T-helper 17 cell (primary cell): Measurements from ENCODE around the gene FEM1B. TPM values are rescaled to one million over a fixed set of nuclear protein-coding genes. Genes with fewer than 3 reads are reported as not detected.

Experiments used
- ATAC-seq: fragments of 150-1000 bp; cut with Tn5 transposase; 2 replicates; pipeline ENCODE4 v1.10.0; 2021; ENCODE audit warnings: mild to moderate bottlenecking, moderate library complexity
- DNase-seq, 3 donors: peaks; one replicate each; pipeline versions ENCODE4 v3.0.0 to v3.0.0-alpha.2; 2020 to 2021
- H3K9me3 ChIP-seq: one replicate; pipeline ENCODE4 v1.7.0; 2013; ENCODE audit warnings: low read length, mild to moderate bottlenecking; ENCODE audit not compliant: control insufficient read depth, poor library complexity, severe bottlenecking
- H3K27ac Mint-ChIP-seq: one replicate; pipeline ENCODE4 v1.8.0; 2022; ENCODE audit warnings: mild to moderate bottlenecking, moderate library complexity, mixed read lengths
- H3K27me3 Mint-ChIP-seq: one replicate; pipeline ENCODE4 v1.8.0; 2022; ENCODE audit warnings: mixed read lengths
- H3K36me3 Mint-ChIP-seq: one replicate; pipeline ENCODE4 v1.8.0; 2022; ENCODE audit warnings: low read depth, mixed read lengths
- H3K4me1 Mint-ChIP-seq: one replicate; pipeline ENCODE4 v1.8.0; 2022; ENCODE audit warnings: mild to moderate bottlenecking, mixed read lengths
- H3K4me3 Mint-ChIP-seq: one replicate; pipeline ENCODE4 v1.8.0; 2022; ENCODE audit warnings: mild to moderate bottlenecking, moderate library complexity, mixed read lengths
- total RNA-seq, 4 donors: library from RNA in 2 of 4; stranded (reverse) in 2 of 4; gene quantifications; one replicate each; pipeline ENCODE4 v1.2.3 and lab custom pipeline; 2022 to 2026

Gene FEM1B
- total RNA-seq, 2 donors from 2014 or later, result 62.4 to 73.0 TPM

- H3K27me3 Mint-ChIP-seq, result no peaks in the 10 kb centered on the region
- no peaks in the 10 kb centered on the region for H3K9me3 ChIP-seq
- H3K36me3 Mint-ChIP-seq, result peaks cover 8% of the 10 kb centered on the region
- H3K27ac Mint-ChIP-seq, result peak overlapping the region; percentile 99
- no peak overlapping the region for H3K4me3 Mint-ChIP-seq
- DNase-seq (no peak), ATAC-seq (no peak)
- peaks cover 60% of the 10 kb centered on the region for H3K4me1 Mint-ChIP-seq
Observed at GRCh38 chr15:68281008-68281407, 3.5 kb downstream of the FEM1B start.

GRCh38 chr15:68283401-68283800 is 5.9 kb downstream of the FEM1B start:
- Mint-ChIP-seq H3K27me3 (no peaks in the 10 kb centered on the region), H3K36me3 (peaks cover 8% of the 10 kb centered on the region), H3K4me1 (peaks cover 64% of the 10 kb centered on the region), H3K4me3 (no peak overlapping the region), H3K27ac (no peak overlapping the region)
- no peaks in the 10 kb centered on the region for H3K9me3 ChIP-seq
- ATAC-seq (no peak), DNase-seq (no peak)

- Mint-ChIP-seq H3K4me3 (no peak overlapping the region), H3K27ac (no peak overlapping the region), H3K36me3 (peaks cover 8% of the 10 kb centered on the region)
Observed at GRCh38 chr15:68284616-68285258, 7.2 kb downstream of the FEM1B start.

GRCh38 chr15:68285259-68285980 is 7.9 kb downstream of the FEM1B start:
- peaks cover 7% of the 10 kb centered on the region for H3K36me3 Mint-ChIP-seq
- H3K4me3 Mint-ChIP-seq, result no peak overlapping the region
- H3K27me3 Mint-ChIP-seq, result no peaks in the 10 kb centered on the region
- DNase-seq (no peak), ATAC-seq (no peak)
- no peaks in the 10 kb centered on the region for H3K9me3 ChIP-seq
- H3K4me1 Mint-ChIP-seq, result peaks cover 54% of the 10 kb centered on the region
- H3K27ac Mint-ChIP-seq, result peak overlapping the region; percentile 56

More at GRCh38 chr15:68284616-68285258, 7.2 kb downstream of the FEM1B start:
- Mint-ChIP-seq H3K4me1 (peaks cover 61% of the 10 kb centered on the region), H3K27me3 (no peaks in the 10 kb centered on the region)
- no peaks in the 10 kb centered on the region for H3K9me3 ChIP-seq
- DNase-seq (no peak), ATAC-seq (no peak)

GRCh38 chr15:68286256-68286655 is 8.7 kb downstream of the FEM1B start:
- DNase-seq, result no peak
- Mint-ChIP-seq H3K36me3 (peaks cover 8% of the 10 kb centered on the region), H3K27me3 (no peaks in the 10 kb centered on the region), H3K27ac (peak overlapping the region; percentile 74), H3K4me3 (no peak overlapping the region), H3K4me1 (peaks cover 48% of the 10 kb centered on the region)
- no peak for ATAC-seq
- H3K9me3 ChIP-seq, result no peaks in the 10 kb centered on the region

- no peak for ATAC-seq
- peaks cover 44% of the 10 kb centered on the region for H3K4me1 Mint-ChIP-seq
- peaks cover 8% of the 10 kb centered on the region for H3K36me3 Mint-ChIP-seq
- H3K27ac Mint-ChIP-seq, result peak overlapping the region; percentile 24
- H3K4me3 Mint-ChIP-seq, result no peak overlapping the region
- no peak for DNase-seq
- H3K9me3 ChIP-seq, result no peaks in the 10 kb centered on the region
- no peaks in the 10 kb centered on the region for H3K27me3 Mint-ChIP-seq
Observed at GRCh38 chr15:68289057-68289456, 11.5 kb downstream of the FEM1B start.

- H3K36me3 Mint-ChIP-seq, result peaks cover 7% of the 10 kb centered on the region
- H3K4me3 Mint-ChIP-seq, result no peak overlapping the region
- peaks cover 40% of the 10 kb centered on the region for H3K4me1 Mint-ChIP-seq
- ATAC-seq (no peak), DNase-seq (no peak)
- H3K27me3 Mint-ChIP-seq, result no peaks in the 10 kb centered on the region
- peak overlapping the region; percentile 24 for H3K27ac Mint-ChIP-seq
- H3K9me3 ChIP-seq, result no peaks in the 10 kb centered on the region
Observed at GRCh38 chr15:68289621-68290352, 12.2 kb downstream of the FEM1B start.

GRCh38 chr15:68290715-68291114 is 13.2 kb downstream of the FEM1B start:
- no peaks in the 10 kb centered on the region for H3K9me3 ChIP-seq
- no peak overlapping the region for H3K27ac Mint-ChIP-seq
- no peaks in the 10 kb centered on the region for H3K27me3 Mint-ChIP-seq
- ATAC-seq (no peak), DNase-seq (no peak)
- H3K36me3 Mint-ChIP-seq, result peaks cover 4% of the 10 kb centered on the region
- no peak overlapping the region for H3K4me3 Mint-ChIP-seq
- peaks cover 35% of the 10 kb centered on the region for H3K4me1 Mint-ChIP-seq

GRCh38 chr15:68292157-68292781 is 14.7 kb downstream of the FEM1B start:
- Mint-ChIP-seq H3K4me1 (peaks cover 30% of the 10 kb centered on the region), H3K4me3 (no peak overlapping the region), H3K27ac (no peak overlapping the region), H3K36me3 (peaks cover 4% of the 10 kb centered on the region), H3K27me3 (no peaks in the 10 kb centered on the region)
- ATAC-seq, result no peak
- no peak for DNase-seq
- no peaks in the 10 kb centered on the region for H3K9me3 ChIP-seq

- Mint-ChIP-seq H3K27ac (no peak overlapping the region), H3K4me1 (peaks cover 26% of the 10 kb centered on the region), H3K27me3 (no peaks in the 10 kb centered on the region), H3K36me3 (peaks cover 4% of the 10 kb centered on the region), H3K4me3 (no peak overlapping the region)
- no peak for DNase-seq
- H3K9me3 ChIP-seq, result no peaks in the 10 kb centered on the region
- ATAC-seq, result no peak
Observed at GRCh38 chr15:68292967-68293366, 15.4 kb downstream of the FEM1B start.

- ATAC-seq (no peak), DNase-seq (no peak)
- Mint-ChIP-seq H3K4me1 (peaks cover 20% of the 10 kb centered on the region), H3K4me3 (no peak overlapping the region), H3K27ac (peak overlapping the region; percentile 77), H3K36me3 (peaks cover 4% of the 10 kb centered on the region), H3K27me3 (no peaks in the 10 kb centered on the region)
- H3K9me3 ChIP-seq, result no peaks in the 10 kb centered on the region
Observed at GRCh38 chr15:68295014-68295805, 17.7 kb downstream of the FEM1B start.

- no peaks in the 10 kb centered on the region for H3K27me3 Mint-ChIP-seq
- H3K27ac Mint-ChIP-seq, result peak overlapping the region; percentile 95
- no peaks in the 10 kb centered on the region for H3K36me3 Mint-ChIP-seq
- H3K9me3 ChIP-seq, result no peaks in the 10 kb centered on the region
- ATAC-seq (no peak), DNase-seq (no peak)
- peaks cover 15% of the 10 kb centered on the region for H3K4me1 Mint-ChIP-seq
- peak overlapping the region; percentile 88 for H3K4me3 Mint-ChIP-seq
Observed at GRCh38 chr15:68298336-68298735, 20.8 kb downstream of the FEM1B start.
